ENCODE data around the gene FANCC. TPM values are rescaled to one million over a fixed set of nuclear protein-coding genes. Genes with fewer than 3 reads are reported as not detected.

FANCC gene
- polyA plus RNA-seq, 3 donors, result 21.1 to 22.3 (median 22.3) TPM

DNA sequence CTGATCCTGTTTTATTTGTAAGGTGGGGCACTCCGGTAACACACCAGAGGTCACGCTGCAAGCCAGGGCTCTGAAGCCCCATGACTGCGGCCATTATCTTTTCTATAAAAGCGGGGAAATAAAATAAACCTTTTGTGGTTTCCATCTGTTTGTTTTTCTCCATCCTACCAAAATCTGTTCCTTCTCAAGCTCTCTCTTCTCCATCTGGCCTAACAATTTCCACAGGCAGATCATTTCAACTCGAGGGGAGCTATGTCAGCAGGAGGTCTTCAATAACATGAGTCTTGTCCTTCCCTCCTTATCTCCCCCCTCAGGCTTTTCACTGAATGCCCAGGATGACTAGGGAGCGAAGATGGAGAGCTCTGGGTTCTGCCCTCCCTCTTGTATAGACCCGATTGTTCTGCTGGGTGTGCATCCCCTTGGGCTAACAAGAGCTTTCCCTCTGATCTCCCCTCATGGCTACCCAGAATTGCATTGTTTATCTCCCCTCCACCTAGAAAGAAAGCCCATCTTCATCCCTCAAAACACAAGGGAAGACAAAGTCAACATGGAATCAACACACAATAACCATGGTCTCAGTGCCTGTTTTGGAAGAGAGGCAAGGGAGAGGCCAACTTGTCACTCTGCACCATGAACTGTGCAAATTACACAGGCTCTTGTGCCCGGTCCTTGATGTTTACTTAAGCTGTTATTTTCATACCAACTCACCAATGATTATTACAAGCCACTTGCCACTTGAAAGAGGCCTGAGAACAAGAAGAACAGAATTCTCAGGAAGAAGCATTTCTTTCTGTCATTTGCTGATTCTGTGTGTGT lies 187.8 kb downstream of the FANCC start:
- DNase-seq (ENCODE audit: low read depth in 3 of 3, low spot score in 2 of 3), result no peak

DNA sequence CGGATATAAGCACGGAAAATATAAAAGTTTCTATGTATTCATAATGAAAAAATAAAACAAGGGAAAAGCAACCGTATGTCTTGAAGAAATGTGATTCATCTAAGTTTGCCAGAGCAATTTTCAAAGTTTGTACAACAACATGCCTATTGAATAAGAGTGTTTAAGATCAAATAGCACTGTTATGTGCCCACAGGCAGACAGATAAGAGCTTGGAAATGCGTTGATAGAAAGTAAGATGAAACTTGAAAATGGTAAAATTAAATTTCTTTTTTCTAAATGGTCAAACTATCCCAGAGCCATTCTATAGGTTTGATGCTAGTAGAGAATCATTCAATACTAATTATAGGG lies 189.4 kb downstream of the FANCC start:
- DNase-seq (ENCODE audit: low read depth in 3 of 3, low spot score in 2 of 3), result no peak

DNA sequence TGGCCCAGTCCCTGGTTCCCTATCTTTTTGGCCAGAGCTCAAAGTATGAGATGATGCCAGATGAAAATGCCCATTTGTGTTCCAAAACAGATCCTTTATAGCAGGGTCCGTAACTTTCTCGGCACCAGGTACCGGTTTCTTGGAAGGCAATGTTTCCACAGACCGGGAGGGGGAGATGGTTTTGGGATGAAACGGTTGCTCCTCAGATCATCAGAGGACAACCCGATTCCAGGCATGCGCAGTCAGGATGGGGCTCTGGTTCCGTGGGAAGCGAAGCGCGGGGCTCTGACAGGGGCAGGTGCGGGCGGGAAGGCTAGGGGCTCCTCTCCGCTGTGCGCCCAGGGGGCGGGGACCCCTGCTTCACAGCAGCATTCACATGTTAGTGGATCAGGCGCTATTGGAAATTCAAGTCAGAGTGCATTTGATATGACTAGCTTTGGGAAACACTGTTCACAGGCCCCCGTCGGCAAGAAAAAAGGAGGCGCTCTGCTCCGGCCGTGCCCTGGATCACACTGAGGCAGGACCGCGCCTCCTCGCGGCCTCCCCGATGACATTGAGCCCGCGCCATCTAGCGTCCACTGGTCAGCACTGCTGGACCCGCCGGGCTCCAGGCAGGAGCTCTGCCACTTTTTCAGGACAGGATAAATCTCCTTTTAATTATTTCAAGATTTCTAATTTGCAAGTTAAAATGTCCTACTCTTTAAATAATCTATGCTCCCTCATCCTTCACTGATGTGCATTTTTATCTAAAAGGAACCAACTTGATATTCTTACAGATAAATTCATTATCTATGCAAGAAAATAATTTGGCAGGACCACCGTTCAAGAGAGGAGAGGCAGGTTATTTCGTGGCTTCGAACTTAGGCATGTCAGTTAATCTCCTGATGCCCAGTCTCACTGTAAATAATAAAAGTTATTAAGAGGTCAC lies 190.0 kb downstream of the FANCC start:
- DNase-seq (ENCODE audit: low read depth in 3 of 3, low spot score in 2 of 3), result peak in 2 of 3 donors; percentile 47 to 68

DNA sequence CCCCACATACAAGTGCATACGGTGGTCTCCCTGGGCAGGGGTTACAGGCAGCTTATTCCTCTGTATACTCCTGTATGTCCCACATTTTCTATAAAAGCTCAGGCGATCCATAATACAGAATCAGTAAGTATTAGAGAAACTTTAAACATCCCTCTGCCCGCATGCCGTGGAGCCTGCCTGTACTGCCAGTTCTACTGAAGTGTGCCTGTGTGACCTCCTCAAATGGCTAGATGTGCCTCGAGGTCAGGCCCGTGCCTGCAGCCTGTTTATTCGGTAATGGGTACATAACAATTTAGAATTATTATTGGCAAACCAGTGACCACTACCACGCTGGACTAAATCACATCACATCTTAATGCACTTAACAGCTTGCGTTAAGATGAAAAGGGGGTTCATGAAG lies 190.8 kb downstream of the FANCC start:
- no peak for DNase-seq (ENCODE audit: low read depth in 3 of 3, low spot score in 2 of 3)

DNA sequence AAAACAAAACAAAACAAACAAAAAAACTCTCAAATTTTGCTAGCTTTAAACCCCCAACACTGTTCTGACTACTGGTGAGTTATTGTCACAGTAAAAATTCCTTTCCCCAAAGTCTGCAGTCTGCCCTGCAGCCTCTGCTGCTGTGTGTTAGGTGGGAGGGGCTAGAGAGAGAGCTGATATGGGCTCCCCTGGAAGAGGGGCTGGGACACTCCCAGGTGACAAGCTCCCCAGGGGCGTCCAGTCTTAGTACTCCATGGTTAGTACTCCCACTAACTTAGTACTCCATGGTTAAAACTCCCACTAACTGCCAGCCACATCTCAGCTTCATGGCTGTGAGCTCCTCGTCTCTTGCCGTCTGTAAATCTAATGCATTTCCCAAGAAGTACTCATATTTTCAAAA lies 191.9 kb downstream of the FANCC start:
- DNase-seq (ENCODE audit: low read depth in 3 of 3, low spot score in 2 of 3), result no peak

DNA sequence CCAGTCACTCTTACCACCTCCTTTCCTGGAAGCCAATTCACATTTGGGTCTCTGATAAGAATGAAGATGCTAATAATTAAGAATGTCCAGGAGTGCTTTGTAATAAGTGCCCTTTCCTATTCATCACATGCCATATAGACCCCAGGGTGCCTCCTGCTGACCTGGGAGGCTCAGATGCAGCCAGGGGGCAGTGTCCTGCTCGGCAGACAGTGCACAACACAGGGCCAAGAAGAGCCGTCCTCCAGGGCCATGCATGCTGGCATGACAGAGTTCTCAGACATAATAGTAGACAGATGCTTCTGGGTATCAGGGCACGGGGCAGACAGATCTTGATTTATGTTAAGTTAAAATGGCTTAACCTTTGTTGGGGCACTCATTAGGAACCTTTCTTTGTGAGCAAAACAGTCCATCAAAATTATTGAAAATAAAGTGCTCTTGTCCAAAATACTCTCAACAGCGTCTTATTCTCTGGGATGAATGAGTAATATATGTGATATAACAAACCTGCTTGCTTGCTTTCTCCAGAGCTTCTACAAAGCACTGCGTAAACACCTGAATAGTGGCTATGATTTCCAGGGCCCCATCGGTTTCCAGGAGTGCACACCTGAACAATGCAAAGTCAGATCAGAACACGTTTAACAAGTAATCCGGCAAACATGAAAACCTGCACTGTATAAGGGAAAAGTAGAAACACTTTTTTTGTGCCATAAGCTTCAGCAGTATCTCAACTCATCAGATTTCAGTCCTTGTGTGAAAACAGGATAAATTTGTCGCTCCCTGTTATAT lies 192.7 kb downstream of the FANCC start:
- DNase-seq (ENCODE audit: low read depth in 3 of 3, low spot score in 2 of 3), result no peak

DNA sequence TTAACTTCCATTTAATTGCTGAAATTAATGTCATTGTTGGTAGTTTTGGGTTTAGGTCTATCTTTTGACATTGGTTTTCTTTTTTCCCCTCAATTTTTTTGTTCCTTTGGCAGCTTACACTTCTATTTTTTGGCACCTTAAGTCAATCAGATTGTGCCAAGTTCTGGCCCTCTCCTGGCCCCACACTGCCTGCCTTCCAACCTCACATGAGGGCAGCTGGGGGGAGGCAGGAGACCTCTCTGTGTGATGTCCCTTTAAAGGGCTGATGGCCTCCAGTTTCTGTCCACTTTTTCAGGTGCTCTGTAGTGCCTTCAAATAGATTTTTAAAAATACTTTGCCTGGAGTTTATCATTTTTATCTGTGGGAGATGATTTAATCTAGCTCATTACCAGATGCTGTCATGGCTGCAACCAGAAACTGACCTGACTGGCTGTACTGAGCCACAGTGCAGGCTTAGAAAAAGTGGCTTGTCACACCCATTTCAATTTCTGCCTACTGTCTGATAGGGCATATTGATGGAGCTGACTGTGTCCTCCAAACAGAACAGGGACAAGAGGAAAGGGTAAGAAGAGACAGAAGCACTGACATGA lies 196.6 kb downstream of the FANCC start:
- DNase-seq (ENCODE audit: low read depth in 3 of 3, low spot score in 2 of 3), result no peak

DNA sequence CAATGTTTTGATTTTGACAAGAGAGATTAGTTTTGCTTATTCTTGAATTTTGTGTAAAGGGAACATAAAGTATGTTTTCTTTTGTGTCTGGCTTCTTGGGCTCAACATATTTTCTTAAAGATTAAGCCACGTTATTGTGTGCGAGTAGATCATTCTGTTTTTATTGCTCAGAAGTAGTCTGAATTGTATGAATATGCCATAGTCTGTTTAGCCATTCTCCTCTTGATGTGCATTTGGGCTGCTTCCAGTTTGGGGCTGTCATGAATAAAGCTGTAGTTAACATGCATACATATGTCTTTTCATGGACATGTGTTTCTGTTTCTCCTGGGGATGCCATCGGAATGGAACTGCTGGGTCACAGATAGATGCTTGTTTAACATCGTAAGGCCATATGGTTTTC lies 198.9 kb downstream of the FANCC start:
- no peak for DNase-seq (ENCODE audit: low read depth in 3 of 3, low spot score in 2 of 3)

DNA sequence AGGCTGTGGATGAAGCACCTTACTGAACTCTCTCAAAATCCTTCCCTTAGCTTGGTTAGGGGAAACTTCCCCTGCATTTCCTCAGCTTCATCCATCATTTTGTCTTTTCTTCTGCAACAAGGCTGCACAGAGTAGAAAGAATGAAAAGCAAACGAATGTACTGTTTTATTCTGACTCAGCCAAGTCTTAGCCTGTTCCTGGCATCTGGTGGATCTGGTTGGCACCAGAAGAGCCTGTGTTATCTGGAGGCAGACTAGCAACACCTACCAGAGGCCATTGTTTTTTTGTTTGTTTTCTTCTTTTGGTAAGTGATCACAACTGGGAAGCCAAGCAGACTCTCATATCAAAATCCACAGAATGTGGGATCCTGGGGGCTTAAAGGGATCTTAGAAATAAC lies 200.7 kb downstream of the FANCC start:
- DNase-seq (ENCODE audit: low read depth in 3 of 3, low spot score in 2 of 3), result no peak

DNA sequence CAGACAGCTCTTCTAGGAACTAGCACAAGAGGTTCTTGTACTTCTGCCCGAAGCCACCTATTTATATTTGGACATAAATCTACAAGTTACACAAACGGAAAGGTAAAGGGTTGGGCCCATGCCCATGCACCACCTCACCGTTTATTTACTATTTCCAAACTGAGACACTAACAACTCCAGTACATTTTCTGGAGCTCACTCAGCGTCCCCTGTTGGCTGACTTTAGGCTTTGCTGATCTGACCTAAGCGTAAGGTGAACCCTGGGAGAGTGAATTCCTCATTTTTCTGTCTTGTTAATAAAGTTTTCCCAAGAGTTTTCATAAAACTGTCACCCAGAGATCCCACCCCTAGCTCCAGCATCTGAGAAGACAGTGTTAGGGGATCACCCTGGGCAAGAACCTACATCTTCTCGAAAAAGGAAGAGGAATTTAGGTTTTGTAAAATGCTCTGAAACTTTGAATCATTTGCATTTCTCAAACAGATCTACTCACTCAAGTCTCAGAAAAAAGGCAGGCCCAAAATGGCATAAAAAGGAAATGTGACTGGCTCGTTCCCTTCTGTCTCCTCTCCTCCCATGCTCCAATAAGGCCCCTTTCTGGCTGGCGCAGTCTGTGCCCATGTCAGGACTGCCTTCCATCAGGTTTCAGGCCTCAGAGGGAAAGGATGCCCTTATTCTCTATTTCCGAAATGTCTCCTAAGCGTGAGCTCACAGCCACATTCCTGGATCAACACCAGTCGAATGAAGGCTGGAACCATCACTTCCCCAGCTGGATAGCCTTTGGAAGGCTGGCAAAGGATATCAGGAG lies 201.3 kb downstream of the FANCC start:
- no peak for DNase-seq (ENCODE audit: low read depth in 3 of 3, low spot score in 2 of 3)

DNA sequence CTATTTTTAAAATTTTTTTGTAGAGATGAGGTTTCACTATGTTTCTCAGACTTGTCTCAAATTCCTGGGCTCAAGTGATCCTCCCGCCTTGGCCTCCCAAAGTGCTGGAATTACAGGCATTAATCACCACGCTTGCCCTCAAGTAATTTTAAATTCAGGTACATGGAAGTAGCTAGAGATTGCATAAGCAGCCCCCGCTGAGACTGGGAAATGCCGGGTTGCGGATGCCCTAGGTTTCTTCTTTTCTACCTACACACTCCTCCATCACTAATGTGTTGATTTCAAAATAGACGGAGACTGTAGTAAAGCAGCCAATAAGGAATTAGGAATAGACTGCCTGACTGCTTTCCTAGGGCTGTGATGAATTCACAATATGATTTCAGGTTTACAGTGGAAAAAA lies 202.4 kb downstream of the FANCC start:
- no peak for DNase-seq (ENCODE audit: low read depth in 3 of 3, low spot score in 2 of 3)

DNA sequence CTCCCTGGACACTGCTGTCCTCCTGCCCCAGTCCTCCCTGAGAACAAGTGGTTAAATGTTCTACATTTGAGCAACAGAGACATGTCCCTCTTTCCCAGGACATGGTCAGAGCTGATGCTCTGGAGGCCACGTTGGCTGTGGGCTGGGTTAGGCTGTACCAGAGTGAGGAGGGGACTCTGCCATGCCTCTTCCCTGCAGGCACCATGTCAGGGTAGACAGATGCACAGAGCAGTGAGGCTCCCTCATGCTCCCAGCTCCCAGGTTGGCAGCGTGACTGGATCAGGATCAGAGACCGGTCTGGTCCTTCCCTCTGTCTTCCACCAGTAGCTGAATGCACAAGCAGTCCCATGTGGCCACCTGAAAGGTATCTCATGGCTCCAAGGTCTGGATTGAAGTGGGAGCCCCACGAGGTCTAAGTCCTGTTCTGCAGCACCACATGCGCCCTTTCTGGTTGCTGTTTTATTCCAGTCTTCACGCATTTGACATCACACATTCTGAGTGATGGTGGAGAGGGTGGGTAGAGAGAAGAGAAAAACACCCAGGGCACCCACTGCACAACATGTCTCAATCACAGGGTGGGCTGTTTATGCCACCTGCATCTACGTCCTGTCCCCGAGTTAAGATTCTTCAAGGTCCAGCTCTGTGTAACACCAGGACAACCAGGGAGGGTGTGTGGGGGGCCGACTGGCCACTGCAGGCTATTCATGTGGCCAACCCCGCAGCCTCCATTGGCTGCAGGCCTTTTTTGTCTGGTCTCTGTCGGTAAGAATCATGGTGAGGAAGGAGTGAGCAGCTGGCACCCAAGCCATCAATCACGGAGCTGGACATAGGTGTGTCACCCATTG lies 204.9 kb downstream of the FANCC start:
- DNase-seq (ENCODE audit: low read depth in 3 of 3, low spot score in 2 of 3), result no peak

DNA sequence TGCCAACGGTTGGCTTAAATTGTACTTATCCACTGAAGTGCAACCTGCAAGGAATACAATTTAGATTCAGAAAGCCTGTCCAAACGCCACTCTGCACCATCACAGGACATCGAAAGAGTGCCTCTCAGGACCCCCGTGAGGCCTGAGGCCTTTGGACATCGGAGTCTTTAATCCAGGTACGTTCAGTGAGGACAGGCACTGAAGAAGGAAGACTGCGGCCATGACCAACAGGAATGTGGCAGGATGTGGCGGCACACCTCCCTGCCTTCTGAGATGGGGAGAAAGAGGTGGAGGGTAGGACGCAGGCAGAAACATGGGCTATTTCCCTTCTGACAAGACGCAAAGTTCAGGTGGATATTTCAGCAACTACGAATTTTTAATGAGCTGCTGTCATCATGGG lies 205.8 kb downstream of the FANCC start:
- DNase-seq (ENCODE audit: low read depth in 3 of 3, low spot score in 2 of 3), result no peak

DNA sequence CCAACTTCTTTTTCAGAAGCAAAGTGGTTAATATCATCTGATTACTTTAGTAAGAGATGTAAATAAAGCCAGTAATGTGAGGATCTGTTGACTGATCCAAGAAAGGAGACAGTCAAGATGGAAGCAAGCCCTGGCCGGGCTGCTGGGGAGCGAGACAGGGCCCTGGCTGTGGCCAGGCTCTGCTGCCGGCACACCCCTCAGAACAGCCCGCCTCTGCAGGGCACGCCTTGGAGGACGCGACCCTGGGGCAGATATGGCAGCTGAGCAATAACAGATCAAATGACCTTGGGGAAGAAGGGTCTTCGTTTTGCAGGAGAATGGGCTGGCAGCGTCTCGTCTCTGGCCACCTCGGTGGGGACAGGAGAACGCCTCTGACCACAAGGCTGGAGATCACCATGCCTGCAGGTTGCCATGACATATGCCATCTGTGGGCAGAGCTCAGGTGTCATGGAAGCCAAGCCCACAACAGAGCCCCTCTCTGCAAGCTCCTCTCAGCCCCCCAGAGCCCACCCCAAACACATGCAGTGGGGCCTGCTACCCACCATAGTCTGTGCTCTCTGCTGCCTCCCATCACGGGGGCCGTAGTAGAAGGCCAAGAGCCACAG lies 206.5 kb downstream of the FANCC start:
- DNase-seq (ENCODE audit: low read depth in 3 of 3, low spot score in 2 of 3), result no peak

DNA sequence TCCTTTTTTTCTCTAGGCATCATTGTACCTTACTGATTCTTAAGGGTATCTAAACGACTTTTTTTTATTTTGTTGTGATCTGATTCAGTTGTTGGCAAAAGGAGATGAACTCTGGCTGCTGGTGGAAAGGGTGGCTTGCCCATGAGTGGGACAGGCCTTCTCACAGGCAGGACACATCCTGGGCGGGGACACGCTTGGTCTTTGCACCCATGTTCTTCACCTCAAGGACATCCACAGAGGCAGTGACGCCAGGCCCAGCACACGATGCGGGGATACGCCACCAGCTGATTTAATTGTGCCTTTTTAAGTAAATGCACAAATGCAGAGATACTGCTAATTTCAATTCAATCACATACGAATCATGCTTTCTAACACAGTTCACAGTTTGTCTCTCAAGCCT lies 208.1 kb downstream of the FANCC start:
- DNase-seq (ENCODE audit: low read depth in 3 of 3, low spot score in 2 of 3), result no peak

DNA sequence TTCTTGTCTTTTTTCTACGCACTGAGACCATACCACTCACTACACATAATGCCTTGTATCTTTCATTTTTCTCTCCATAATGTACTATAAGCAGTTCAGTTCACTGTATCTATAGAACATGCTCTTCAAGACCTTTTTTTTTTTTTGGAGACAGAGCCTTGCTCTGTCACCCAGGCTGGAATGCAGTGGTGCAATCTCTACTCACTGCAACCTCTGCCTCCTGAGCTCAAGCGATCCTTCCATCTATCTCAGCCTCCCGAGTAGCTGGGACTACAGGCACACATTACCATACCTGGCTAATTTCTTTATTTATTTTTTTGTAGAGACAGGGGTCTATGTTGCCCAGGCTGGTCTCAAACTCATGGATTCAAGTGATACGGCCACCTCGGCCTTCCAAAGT lies 208.7 kb downstream of the FANCC start:
- DNase-seq (ENCODE audit: low read depth in 3 of 3, low spot score in 2 of 3), result no peak

DNA sequence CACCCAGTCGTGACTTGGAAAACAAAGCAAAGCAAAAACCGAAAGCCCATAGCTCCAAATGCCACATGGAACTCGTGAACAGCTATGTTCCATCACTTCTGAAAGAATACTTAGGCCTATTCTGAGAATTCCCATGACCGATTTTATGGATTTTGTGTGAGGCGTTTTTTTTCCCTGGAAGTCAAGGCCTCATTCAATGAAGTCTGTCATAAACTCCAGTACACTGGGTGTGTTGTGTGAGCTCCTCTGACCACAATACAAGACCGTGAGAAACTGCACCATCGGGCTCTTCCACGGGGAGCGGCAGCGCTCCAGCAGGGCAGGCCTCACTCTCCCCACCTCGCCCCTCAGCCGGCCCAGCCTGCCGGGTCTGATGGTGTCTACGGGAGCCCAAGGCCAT lies 209.5 kb downstream of the FANCC start:
- DNase-seq (ENCODE audit: low read depth in 3 of 3, low spot score in 2 of 3), result no peak

DNA sequence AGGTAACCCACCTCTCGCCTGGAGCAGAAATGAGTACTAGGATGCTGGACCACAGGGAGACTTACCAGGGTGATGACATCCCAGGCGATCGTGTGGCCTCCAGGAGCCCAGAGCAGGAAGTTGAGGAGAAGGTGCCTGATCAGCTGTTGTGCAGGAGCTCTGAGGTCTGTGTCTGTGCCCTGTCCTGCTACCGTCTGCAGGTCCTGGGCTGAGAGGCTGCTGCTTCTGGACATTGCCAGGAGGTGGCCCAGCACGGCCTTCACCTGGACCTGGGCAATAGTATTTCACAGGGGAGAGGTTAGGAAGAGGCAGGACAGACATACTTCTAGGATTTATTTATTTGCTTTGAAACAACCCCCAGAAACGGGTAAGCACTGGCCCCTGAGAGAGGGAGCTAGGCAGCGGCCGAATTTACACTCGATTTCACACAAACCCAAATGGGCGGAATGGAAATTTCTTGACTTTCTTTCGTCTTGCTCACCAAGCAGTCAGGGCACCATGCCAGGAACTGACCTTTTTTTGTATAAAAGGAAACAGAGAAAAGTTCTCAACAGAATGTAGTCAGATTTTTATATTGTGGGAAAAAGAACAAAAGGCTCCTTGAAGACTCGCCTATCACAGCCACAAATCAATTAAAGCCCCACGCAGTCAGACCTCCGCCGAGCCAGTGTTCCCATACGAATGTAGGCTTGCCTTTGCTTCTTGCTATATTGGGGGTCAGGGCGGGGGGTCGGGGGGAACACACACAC lies 210.3 kb downstream of the FANCC start:
- DNase-seq (ENCODE audit: low read depth in 3 of 3, low spot score in 2 of 3), result no peak

Data from right renal cortex interstitium (tissue), 3 donors.